Body of pancreas (tissue), 4 donors: Measurements from ENCODE around the gene ABCC4.

ENCODE experiments used
- CTCF ChIP-seq, 7 experiments: fragments of 450-650 bp in 4 of 7; fragments of 200-600 bp in 3 of 7; sonication (generic) in 3 of 7; IDR thresholded peaks; one replicate each; pipeline ENCODE4 v1.5.1; 2016 to 2019; ENCODE audit warnings: antibody characterized with exemption in 7 of 7
- POLR2A ChIP-seq, 3 donors: fragments of 450-650 bp; IDR thresholded peaks; one replicate each; pipeline ENCODE4 v1.6.1; 2016; ENCODE audit warnings: antibody characterized with exemption in 3 of 3, mild to moderate bottlenecking in 2 of 3

GRCh38 chr13:95224064-95224463 is 77.2 kb downstream of the ABCC4 start:
- TF ChIP-seq CTCF (IDR thresholded peaks at IDR 0.05) = no peak
- no peak for TF ChIP-seq POLR2A (IDR thresholded peaks at IDR 0.05)
